Stimulated activated CD4-positive, alpha-beta T cell treated with anti-CD3 and anti-CD28 coated beads, Interleukin-12 subunit alpha, Interleukin-12 subunit beta, amount 100 ng/mL, for 24 hours (primary cell): ENCODE results near the gene RNF38.
"Not testable (repeated sequence)": the region's sequence is repeated elsewhere in the genome, so short reads cannot be mapped to it uniquely, and the experiment has no call there.

ENCODE experiments used
- DNase-seq, 2 experiments: peaks; one replicate each; pipeline ENCODE4 v3.0.0-alpha.2; 2020; ENCODE audit warnings: low read depth in 2 of 2

The RNF38 gene

DNA sequence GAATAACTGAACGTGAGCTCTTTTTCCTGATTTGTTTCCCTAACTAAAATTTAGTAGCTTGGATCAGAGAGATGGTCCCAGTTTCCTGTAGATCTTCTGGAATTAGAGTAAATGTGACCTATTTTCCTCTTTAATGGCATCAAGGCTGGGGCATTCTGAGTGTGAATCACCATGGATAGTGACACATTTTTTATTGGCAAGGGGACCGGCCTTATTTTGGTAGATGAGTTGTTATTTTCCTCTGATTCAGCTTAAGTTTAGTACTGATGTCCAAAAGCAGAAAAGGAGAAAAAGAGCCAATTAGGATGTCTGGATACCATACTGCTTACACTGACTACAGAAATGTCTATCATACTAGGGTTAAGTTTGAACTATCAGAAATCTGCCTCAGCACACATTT, 68.1 kb downstream of the RNF38 start:
- no peak for DNase-seq

DNA sequence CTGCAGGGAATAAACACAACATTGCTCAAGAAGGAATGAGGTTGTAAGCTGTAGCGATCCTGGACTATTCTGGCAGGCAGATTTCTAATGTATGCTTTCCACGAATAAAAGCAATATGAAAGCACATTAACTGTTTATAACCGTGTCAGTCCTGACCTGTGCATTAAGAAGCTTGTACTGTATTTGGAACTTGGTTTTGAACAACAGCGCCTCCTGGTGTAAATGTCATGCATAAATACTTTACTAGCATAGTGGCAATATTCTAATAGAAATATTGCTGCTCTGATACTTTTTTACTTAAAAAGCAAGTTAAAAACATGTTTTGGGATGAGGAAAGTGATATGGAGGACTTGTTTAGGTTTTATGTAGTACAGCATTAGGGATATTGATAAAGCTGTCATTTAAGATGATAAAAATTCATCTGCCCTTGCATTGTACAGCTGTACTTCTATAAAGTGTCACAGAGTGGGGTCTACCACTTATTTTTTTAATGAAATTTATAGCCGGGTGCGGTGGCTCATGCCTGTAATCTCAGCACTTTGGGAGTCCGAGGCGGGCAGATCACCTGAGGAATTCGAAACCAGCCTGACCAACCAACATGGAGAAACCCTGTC, 71.2 kb downstream of the RNF38 start:
- DNase-seq: peak in 1 of 2 experiments; percentile 15

- DNase-seq: no peak
Observed at GRCh38 chr9:36325081-36325828, 74.8 kb downstream of the RNF38 start.

DNA sequence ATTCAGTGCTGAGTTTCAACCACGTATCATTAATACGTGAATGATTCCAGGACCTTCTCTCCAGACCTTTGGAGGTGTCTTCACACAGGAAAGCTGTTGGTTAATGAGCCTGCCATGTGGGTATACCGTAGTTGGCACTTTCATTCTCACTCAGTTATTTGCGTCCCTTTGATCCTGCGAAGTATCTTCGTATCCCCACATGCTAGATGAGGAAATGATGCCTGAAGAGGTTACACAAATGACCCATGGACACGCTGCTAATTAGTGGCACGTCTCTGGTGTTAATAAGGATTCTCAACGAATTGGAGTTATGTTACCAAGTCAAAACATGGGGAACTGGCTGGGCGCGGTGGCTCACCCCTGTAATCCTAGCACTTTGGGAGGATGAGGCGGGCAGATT, 76.1 kb downstream of the RNF38 start:
- no peak for DNase-seq

GRCh38 chr9:36322462-36322861, 77.6 kb downstream of the RNF38 start:
- no peak for DNase-seq

- DNase-seq: not testable (repeated sequence)
Observed at GRCh38 chr9:36321903-36322302, 78.2 kb downstream of the RNF38 start.

- no peak for DNase-seq
Observed at GRCh38 chr9:36320466-36320865, 79.6 kb downstream of the RNF38 start.

DNA sequence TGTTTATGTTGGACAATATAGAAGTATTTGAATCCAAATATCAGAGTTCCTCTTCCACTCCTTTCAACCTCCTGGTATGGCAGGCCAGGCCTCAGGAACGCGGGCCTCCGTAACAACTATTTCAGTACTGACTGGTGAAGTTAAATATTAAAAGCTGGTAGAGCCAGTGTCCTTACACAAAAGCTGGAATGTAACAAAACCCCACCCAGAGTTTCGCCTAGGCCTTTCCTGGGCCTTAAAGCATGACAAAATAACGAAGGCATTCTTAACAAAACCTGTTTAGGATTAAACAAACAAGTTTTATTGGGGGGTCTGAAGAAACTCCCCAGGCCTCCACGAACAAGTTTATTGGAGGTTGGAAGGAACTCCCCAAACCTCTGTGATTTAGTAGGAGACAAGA, 80.3 kb downstream of the RNF38 start:
- no peak for DNase-seq

DNA sequence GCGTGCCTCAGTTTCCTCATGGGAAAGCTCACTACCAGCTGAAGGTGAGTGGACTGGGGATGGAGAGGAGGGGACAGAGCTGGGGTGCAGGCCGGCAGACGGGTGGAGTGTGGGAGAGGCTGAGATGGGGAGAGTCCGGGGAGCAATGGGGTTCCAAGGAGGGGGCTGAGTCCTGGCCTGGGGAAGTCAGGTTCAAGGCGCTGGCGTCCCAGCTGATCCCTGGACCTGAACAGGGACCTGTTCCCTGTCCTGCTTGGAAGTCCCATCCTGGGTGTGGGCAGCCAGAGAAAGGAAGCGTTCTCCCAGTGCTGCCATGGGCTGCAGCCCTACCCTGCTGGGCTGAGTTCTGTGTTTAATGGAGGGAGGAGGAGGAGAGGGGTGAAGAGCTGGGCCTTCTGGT, 80.9 kb downstream of the RNF38 start:
- no peak for DNase-seq

DNA sequence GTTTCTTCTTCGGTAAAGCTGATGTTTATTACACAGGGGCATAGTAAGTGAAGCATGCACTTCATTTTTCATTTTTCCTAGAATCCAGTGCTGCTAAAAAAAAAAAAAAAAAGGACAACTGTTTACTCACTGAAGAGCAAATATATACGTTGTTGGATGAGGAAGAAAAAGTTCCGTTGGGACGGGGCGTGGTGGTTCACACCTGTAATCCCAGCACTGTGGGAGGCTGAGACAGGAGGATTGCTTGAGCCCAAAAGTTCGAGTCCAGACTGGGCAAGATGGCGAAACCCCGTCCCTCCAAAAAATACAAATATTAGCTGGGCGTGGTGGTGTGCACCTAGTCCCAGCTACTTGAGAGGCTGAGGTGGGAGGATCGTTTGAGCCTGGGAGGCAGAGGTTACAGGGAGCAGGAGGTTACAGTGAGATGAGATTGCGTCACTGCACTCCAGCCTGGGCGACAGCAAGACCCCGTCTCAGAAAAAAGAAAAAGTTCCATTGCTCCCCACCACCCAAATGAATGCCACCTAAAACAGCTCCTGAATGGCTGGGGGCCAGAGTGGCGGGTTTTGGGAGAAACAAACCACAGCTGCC, 81.8 kb downstream of the RNF38 start:
- no peak for DNase-seq

GRCh38 chr9:36317766-36318165, 82.3 kb downstream of the RNF38 start:
- no peak for DNase-seq

- no peak for DNase-seq
Observed at GRCh38 chr9:36316611-36317317, 83.3 kb downstream of the RNF38 start.

DNA sequence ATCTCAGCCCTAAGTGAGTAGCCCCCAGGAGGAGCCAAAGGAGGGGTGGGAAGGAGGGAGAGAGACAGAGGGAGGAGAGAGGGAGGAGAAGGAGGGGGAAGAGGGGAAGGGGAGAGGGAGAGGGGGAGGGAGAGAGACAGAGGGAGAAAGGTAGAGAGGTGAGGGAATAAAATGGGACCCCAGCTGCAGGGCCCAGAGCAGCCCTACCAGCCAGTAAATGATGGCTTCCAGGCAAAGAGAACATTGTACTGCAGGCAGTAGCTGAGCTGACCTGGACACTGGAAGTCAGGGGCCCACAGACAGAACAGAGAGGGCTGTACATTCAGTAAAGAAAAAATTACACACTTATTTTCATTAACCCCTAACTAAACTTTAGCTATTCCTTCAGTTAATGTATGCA, 84.0 kb downstream of the RNF38 start:
- no peak for DNase-seq

DNA sequence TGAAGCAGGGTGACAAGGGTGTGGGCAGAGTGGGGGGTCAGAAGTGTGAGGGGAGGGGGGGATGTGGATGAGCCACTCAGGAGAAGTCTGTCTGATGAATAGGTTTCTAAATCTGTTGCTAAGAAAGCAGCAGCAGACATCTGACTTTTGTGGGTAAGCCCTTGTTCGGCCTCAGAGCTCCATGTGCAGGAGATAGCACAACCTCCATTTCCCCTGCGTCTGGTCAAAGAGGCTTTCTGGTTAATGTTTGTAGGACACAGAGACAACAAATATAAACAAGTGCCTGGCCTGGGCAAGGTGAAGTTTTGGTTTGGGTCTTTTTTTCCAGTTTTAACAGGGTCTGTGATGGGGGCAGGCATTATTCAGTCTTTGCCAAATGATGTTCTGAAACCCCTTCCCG, 84.8 kb downstream of the RNF38 start:
- no peak for DNase-seq

DNA sequence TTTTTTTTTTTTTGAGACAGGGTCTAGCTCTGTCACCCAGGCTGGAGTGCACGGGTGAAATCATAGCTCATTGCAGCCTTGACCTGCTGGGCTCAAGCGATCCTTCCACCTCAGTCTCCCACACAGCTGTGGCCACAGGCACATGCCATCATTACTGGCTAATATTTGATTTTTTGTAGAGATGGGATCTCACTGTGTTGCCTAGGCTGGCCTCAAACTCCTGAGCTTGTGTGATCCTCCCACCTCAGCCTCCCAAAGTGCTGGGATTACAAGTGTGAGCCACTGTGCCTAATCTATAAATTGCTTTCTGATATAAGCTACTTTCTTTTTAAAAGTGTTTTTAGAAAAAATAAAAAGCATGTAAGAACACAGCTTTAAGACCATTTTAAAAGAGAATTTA, 85.3 kb downstream of the RNF38 start:
- no peak for DNase-seq

- no peak for DNase-seq
Observed at GRCh38 chr9:36306471-36307306, 93.4 kb downstream of the RNF38 start.

GRCh38 chr9:36304366-36304765, 95.7 kb downstream of the RNF38 start:
- not testable (repeated sequence) for DNase-seq

DNA sequence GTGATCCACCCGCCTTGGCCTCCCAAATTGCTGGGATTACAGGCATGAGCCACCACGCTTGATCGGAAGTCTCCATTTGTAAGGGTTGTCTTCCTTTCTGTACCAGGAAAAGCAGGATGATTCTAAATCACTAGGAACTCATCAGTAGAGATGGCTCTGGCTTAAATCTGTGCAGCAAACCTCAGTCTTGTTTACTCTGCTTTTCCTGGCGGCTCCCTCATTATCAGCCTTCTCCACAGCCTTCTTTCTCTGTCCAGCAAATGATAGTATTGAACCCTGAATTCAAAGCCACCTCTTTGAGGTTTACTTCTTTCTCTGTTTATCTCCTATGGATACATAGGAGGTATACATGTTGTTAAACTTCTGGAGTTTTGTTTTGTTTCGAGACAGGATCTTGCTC, 98.8 kb downstream of the RNF38 start:
- no peak for DNase-seq

GRCh38 chr9:36298566-36298965, 101.5 kb downstream of the RNF38 start:
- no peak for DNase-seq

DNA sequence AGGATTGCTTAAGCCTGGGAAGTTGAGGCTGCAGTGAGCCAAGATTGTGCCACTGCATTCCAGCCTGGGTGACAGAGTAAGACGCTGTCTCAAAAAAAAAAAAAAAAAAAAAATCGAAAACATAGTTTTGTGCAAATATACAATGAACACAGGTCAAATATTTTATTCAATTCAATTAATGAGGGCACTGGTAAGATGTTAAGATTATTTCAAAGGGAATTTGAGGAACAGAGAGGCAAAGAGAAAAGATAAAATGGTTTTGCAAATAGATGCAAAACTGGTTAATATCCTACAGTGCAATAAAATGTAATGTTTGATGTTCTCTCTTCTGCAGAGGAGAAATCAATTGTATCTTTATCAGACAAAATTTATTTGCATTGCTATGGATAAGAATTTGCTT, 102.3 kb downstream of the RNF38 start:
- no peak for DNase-seq

DNA sequence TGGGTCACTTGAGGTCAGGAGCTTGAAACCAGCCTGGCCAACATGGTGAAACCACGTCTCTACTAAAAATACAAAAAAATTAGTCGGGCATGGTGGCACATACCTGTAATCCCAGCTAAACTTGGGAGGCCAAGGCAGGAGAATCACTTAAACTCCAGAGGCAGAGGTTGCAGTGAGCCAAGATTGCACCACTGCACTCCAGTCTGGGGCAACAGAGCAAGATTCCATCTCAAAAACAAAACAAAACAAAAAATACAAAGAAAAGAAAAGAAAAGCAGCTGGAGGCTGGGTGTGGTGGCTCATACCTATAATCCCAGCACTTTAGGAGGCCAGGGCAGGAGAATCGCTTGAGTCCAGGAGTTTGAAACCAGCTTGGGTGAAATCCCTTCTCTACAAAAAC, 105.1 kb downstream of the RNF38 start:
- not testable (repeated sequence) for DNase-seq

GRCh38 chr9:36293918-36294317, 106.2 kb downstream of the RNF38 start:
- no peak for DNase-seq
